ENCODE data around the gene STK38.

GRCh38 chr6:36501686-36502085 is 45.6 kb downstream of the STK38 start:
- no peak for TF ChIP-seq EZH2 (IDR thresholded peaks at IDR 0.05)
- no peak for TF ChIP-seq POLR2AphosphoS5 (IDR thresholded peaks at IDR 0.05; ENCODE audit: borderline replicate concordance, low read depth, low read length)
- TF ChIP-seq FOXP2 (optimal IDR thresholded peaks at IDR 0.05; ENCODE audit: control extremely low read depth, extremely low read length, insufficient read depth): no peak
